Left lung (tissue), 10 donors: ENCODE data around the gene SASH1. TPM values are rescaled to one million over a fixed set of nuclear protein-coding genes. Genes with fewer than 3 reads are reported as not detected.

Source experiments
- ATAC-seq: fragments of 200-7000 bp; cut with Tn5 transposase; one replicate; pipeline ENCODE4 v1.9.1; 2020; ENCODE audit warnings: moderate library complexity
- DNase-seq, 4 donors: peaks; one replicate each; pipeline ENCODE4 v3.0.0-alpha.2; 2013 to 2020
- H3K27ac ChIP-seq, 2 donors: fragments of 200-600 bp; sonication (generic) in 1 of 2; one replicate each; pipeline versions ENCODE4 v1.5.0 to v1.8.0; 2020 to 2021
- H3K27me3 ChIP-seq, 2 donors: fragments of 200-600 bp; sonication (generic) in 1 of 2; one replicate each; pipeline versions ENCODE4 v1.5.0 to v1.8.0; 2020 to 2021
- H3K36me3 ChIP-seq, 2 donors: fragments of 200-600 bp; sonication (generic) in 1 of 2; one replicate each; pipeline versions ENCODE4 v1.5.0 to v1.8.0; 2020 to 2021
- H3K4me1 ChIP-seq, 2 donors: fragments of 200-600 bp; one replicate each; pipeline ENCODE4 v1.8.0; 2021
- H3K4me3 ChIP-seq, 2 donors: fragments of 200-600 bp; sonication (generic) in 1 of 2; one replicate each; pipeline versions ENCODE4 v1.5.0 to v1.8.0; 2020 to 2021; ENCODE audit warnings: mild to moderate bottlenecking in 1 of 2
- H3K9me3 ChIP-seq, 2 donors: fragments of 200-600 bp; sonication (generic) in 1 of 2; one replicate each; pipeline versions ENCODE4 v1.5.0 to v1.8.0; 2020 to 2021
- CTCF ChIP-seq, 2 donors: fragments of 200-600 bp; sonication (generic) in 1 of 2; IDR thresholded peaks; one replicate each; pipeline versions ENCODE4 v1.5.0 to v1.8.0; 2021; ENCODE audit warnings: antibody characterized with exemption in 2 of 2
- intact Hi-C, 2 donors: fragments of 100-400 bp; cut with DNase I; formaldehyde crosslinking; loops; one replicate each; pipeline versions ENCODE4 v1.11.2 to v1.14.2; 2022
- polyA plus RNA-seq, 6 donors: library from polyadenylated mRNA; unstranded; fragments of 120-200 nt; gene quantifications; one replicate each; pipeline ENCODE4 v1.2.1, GENCODE V29; 2013; ENCODE audit not compliant: insufficient read length in 6 of 6
- total RNA-seq, 2 donors: library from RNA; stranded (reverse); fragmentation: NEBNext Ultra II Directional; extraction: Animal tissue kit (Norgen Biotek cat#: 25700); gene quantifications; one replicate each; pipeline ENCODE4 v1.2.1, GENCODE V29; 2021
- donor health status: DM: no; HTN: yes; CAD: no.
- donor health status: DM: no; HTN: no; CAD: no.

The SASH1 gene
- total and polyA plus RNA-seq, 8 donors: 31.4 to 53.5 (median 34.8) TPM

- H3K27me3 ChIP-seq: peaks cover 0 to 41% of the 10 kb centered on the region in 2 donors
- H3K4me1 ChIP-seq: peaks cover 0 to 12% of the 10 kb centered on the region in 2 donors
- H3K9me3 ChIP-seq: no peaks in the 10 kb centered on the region
- DNase-seq (no peak), ATAC-seq (no peak)
- no peaks in the 10 kb centered on the region for H3K36me3 ChIP-seq
- intact Hi-C loops: no loop called here
- H3K27ac ChIP-seq: no peak overlapping the region
- no peak for TF ChIP-seq CTCF (IDR thresholded peaks at IDR 0.05)
- H3K4me3 ChIP-seq: no peak overlapping the region
These were observed 2.9 kb upstream of the SASH1 start for GRCh38 chr6:148339766-148340165.

- Histone ChIP-seq H3K4me1 (peaks cover 0 to 20% of the 10 kb centered on the region in 2 donors), H3K36me3 (no peaks in the 10 kb centered on the region), H3K4me3 (no peak overlapping the region), H3K27ac (no peak overlapping the region), H3K27me3 (peaks cover 0 to 41% of the 10 kb centered on the region in 2 donors), H3K9me3 (no peaks in the 10 kb centered on the region)
- no peak for DNase-seq
- intact Hi-C loops: no loop called here
- no peak for ATAC-seq
- no peak for TF ChIP-seq CTCF (IDR thresholded peaks at IDR 0.05)
These were observed 1.9 kb upstream of the SASH1 start for GRCh38 chr6:148340586-148341297.

GRCh38 chr6:148342100-148342349 lies 613 bp upstream of the SASH1 start:
- no peaks in the 10 kb centered on the region for H3K36me3 ChIP-seq
- ATAC-seq (no peak), DNase-seq (no peak)
- H3K9me3 ChIP-seq: no peaks in the 10 kb centered on the region
- intact Hi-C loops: no loop called here
- H3K27me3 ChIP-seq: peaks cover 0 to 41% of the 10 kb centered on the region in 2 donors
- TF ChIP-seq CTCF (IDR thresholded peaks at IDR 0.05): no peak
- peak overlapping the region; percentile 89 to 90 for H3K27ac ChIP-seq
- peak overlapping the region; percentile 62 to 68 for H3K4me3 ChIP-seq
- H3K4me1 ChIP-seq: peaks cover 0 to 27% of the 10 kb centered on the region in 2 donors

- intact Hi-C loops: no loop called here
- DNase-seq: peak in 1 of 4 donors; percentile 26
These were observed 577 bp downstream of the SASH1 start for GRCh38 chr6:148343047-148343782.

More at GRCh38 chr6:148343047-148343782, 577 bp downstream of the SASH1 start:
- Histone ChIP-seq H3K27me3 (peaks cover 0 to 41% of the 10 kb centered on the region in 2 donors), H3K4me3 (peak overlapping the region; percentile 62 to 68), H3K36me3 (no peaks in the 10 kb centered on the region), H3K27ac (peak overlapping the region; percentile 89 to 90), H3K9me3 (no peaks in the 10 kb centered on the region), H3K4me1 (peaks cover 0 to 33% of the 10 kb centered on the region in 2 donors)
- no peak for ATAC-seq
- TF ChIP-seq CTCF (IDR thresholded peaks at IDR 0.05): no peak
